A549 (cell line): ENCODE data around the gene TSPAN18. TPM values are rescaled to one million over a fixed set of nuclear protein-coding genes. Genes with fewer than 3 reads are reported as not detected.

Source experiments
- ATAC-seq, 2 experiments: fragments of 200-7000 bp in 1 of 2; fragments of >200 bp in 1 of 2; cut with Nextera tagmentation in 1 of 2; cut with Tn5 transposase in 1 of 2; 3 replicates each; pipeline versions ENCODE4 v1.8.0 to v1.9.1; 2018 to 2020; ENCODE audit warnings: mild to moderate bottlenecking in 1 of 2, moderate library complexity in 1 of 2
- CTCF ChIA-PET: fragments of 300-600 bp; sonication (Branson Sonifier 250); formaldehyde crosslinking; extraction: SDS; loops from one replicate; lab custom pipeline; 2021; ENCODE audit warnings: antibody characterized with exemption, inconsistent platforms; lab: Yijun Ruan, JAX
- POLR2A ChIA-PET: fragments of 350-600 bp; formaldehyde crosslinking; extraction: SDS; loops from one replicate; lab custom pipeline; 2021; ENCODE audit warnings: antibody characterized with exemption, inconsistent platforms; lab: Yijun Ruan, JAX
- DNase-seq, 2 experiments: peaks; one replicate each; pipeline versions ENCODE4 v3.0.0 to v3.0.0-alpha.2; 2011 to 2016; ENCODE audit warnings: low read depth in 1 of 2, low spot score in 1 of 2
- FAIRE-seq: peaks from 2 replicates; lab custom pipeline; 2011; peaks lifted over from hg19 to GRCh38; lab: Jason Lieb, UNC
- H3K27ac ChIP-seq, 2 experiments: fragments of >200 bp; sonication (Bioruptor Twin); formaldehyde crosslinking; 3 replicates each; pipeline ENCODE4 v1.5.1; 2016 to 2017
- H3K4me1 ChIP-seq: fragments of >200 bp; sonication (Bioruptor Twin); formaldehyde crosslinking; 3 replicates; pipeline ENCODE4 v1.6.1; 2016
- H3K4me2 ChIP-seq: fragments of >200 bp; sonication (Bioruptor Twin); formaldehyde crosslinking; 3 replicates; pipeline ENCODE4 v1.6.1; 2016
- H3K4me3 ChIP-seq: fragments of >200 bp; sonication (Bioruptor Twin); formaldehyde crosslinking; 3 replicates; pipeline ENCODE4 v1.5.1; 2016
- H3K9me3 ChIP-seq: fragments of >200 bp; sonication (Bioruptor Twin); formaldehyde crosslinking; 3 replicates; pipeline ENCODE4 v1.6.1; 2016
- ATOH8 ChIP-seq: fragments of 250-450 bp; sonication (Bioruptor Pico); IDR thresholded peaks from 2 replicates; pipeline ENCODE4 v1.5.0; 2020; ENCODE audit warnings: low read depth, mild to moderate bottlenecking, moderate library complexity
- BCL3 ChIP-seq: fragments of >200 bp; sonication (Bioruptor Twin); formaldehyde crosslinking; IDR thresholded peaks from 3 replicates; pipeline ENCODE4 v1.6.1; 2016
- BHLHE40 ChIP-seq: IDR thresholded peaks from 2 replicates; pipeline ENCODE4 v1.6.1; 2012; ENCODE audit warnings: low read depth, low read length, inconsistent platforms
- CBX2 ChIP-seq: fragments of 200-600 bp; sonication (generic); IDR thresholded peaks from 2 replicates; pipeline ENCODE4 v1.6.1; 2016; ENCODE audit warnings: low read depth, mild to moderate bottlenecking, borderline replicate concordance
- E2F6 ChIP-seq: IDR thresholded peaks from 2 replicates; pipeline ENCODE4 v1.6.1; 2012; ENCODE audit warnings: low read depth, borderline replicate concordance
- EHF ChIP-seq: fragments of 250-450 bp; sonication (Bioruptor Pico); IDR thresholded peaks from 2 replicates; pipeline ENCODE4 v1.5.0; 2020; ENCODE audit warnings: mild to moderate bottlenecking
- EHMT2 ChIP-seq: fragments of 200-600 bp; sonication (generic); IDR thresholded peaks from 2 replicates; pipeline ENCODE4 v1.6.1; 2016; ENCODE audit warnings: antibody characterized with exemption, low read depth, mild to moderate bottlenecking, moderate library complexity
- HOXA7 ChIP-seq: fragments of 250-450 bp; sonication (Bioruptor Pico); IDR thresholded peaks from 2 replicates; pipeline ENCODE4 v1.5.0; 2020; ENCODE audit warnings: mild to moderate bottlenecking, moderate library complexity
- HOXB5 ChIP-seq: fragments of 250-450 bp; sonication (Bioruptor Pico); IDR thresholded peaks from 2 replicates; pipeline ENCODE4 v1.5.0; 2020; ENCODE audit warnings: mild to moderate bottlenecking, moderate library complexity
- MAFK ChIP-seq: fragments of 450-650 bp; IDR thresholded peaks from 2 replicates; pipeline ENCODE4 v1.6.1; 2014; ENCODE audit not compliant: partially characterized antibody
- MAX ChIP-seq: IDR thresholded peaks from 2 replicates; pipeline ENCODE4 v1.6.1; 2012
- MAZ ChIP-seq: fragments of 150-350 bp; IDR thresholded peaks from 2 replicates; pipeline ENCODE4 v1.6.1; 2014; ENCODE audit warnings: antibody characterized with exemption, low read depth, low read length, borderline replicate concordance
- PBX3 ChIP-seq: IDR thresholded peaks from 2 replicates; pipeline ENCODE4 v1.6.1; 2012
- POLR2A ChIP-seq: IDR thresholded peaks from 2 replicates; pipeline ENCODE4 v1.6.1; 2012; ENCODE audit warnings: mild to moderate bottlenecking, low read length
- RAD21 ChIP-seq, 2 experiments: fragments of >200 bp in 1 of 2; sonication (Bioruptor Twin) in 1 of 2; formaldehyde crosslinking in 1 of 2; IDR thresholded peaks in 1 of 2; conservative IDR thresholded peaks in 1 of 2; 2 replicates in 1 of 2; 3 replicates in 1 of 2; pipeline ENCODE4 v1.6.1; 2012 to 2018; ENCODE audit warnings: inconsistent platforms in 1 of 2
- TP53 ChIP-seq: fragments of 250-450 bp; sonication (Bioruptor Pico); IDR thresholded peaks from 2 replicates; pipeline ENCODE4 v1.5.0; 2021; ENCODE audit warnings: mild to moderate bottlenecking, moderate library complexity
- USF2 ChIP-seq: fragments of 450-650 bp; IDR thresholded peaks from 2 replicates; pipeline ENCODE4 v1.6.1; 2014; ENCODE audit warnings: antibody characterized with exemption
- ZC3H11A ChIP-seq: fragments of 450-650 bp; IDR thresholded peaks from 2 replicates; pipeline ENCODE4 v1.6.1; 2014; ENCODE audit warnings: antibody characterized with exemption, mild to moderate bottlenecking
- WGBS: methylation state at CpG from one replicate; pipeline ENCODE4 v1.1.6; 2017; ENCODE audit errors: missing lambda C conversion rate; 5-methylcytosine and 5-hydroxymethylcytosine counted together
- polyA plus RNA-seq, 4 experiments: library from polyadenylated mRNA; depleted of rRNA in 3 of 4; stranded (reverse); fragments of >200 nt; fragmentation: RNase III in 1 of 4; extraction: RNeasy Plus Mini Kit Qiagen cat#74134 plus additional on column Dnase treatment in 1 of 4; gene quantifications; 2 replicates in 3 of 4; 3 replicates in 1 of 4; pipeline ENCODE4 v1.2.3, GENCODE V29; 2011 to 2017

Gene TSPAN18
- polyA plus RNA-seq, 2 of the 4 experiments (the other 2 are of a cell fraction) = 0.81 to 4.5 TPM

- no peak overlapping the region for H3K4me3 ChIP-seq
- DNase-seq = no peak
- H3K9me3 ChIP-seq = no peaks in the 10 kb centered on the region
- no peak overlapping the region for H3K4me2 ChIP-seq
- POLR2A ChIA-PET = no interaction called here
- no peak for FAIRE-seq
- CTCF ChIA-PET = interaction anchor here (1.2 to 2.4 kb wide), 3 partner anchors 40 to 192 kb away, joined by 4 to 10 read pairs (median 4); no protein-coding TSS in a partner anchor
- no peaks in the 10 kb centered on the region for H3K4me1 ChIP-seq
- 80% methylated on average over 6 of the region's 7 CpGs for WGBS
- TF ChIP-seq TP53 (CRISPR knock-in tag) (no peak), MAFK (peak; percentile 79)
- TF ChIP-seq, all 56 proteins: peak for 1
- H3K27ac ChIP-seq = no peak overlapping the region
- no peak for ATAC-seq
Measured at GRCh38 chr11:44734843-44735381, 8.2 kb downstream of the TSPAN18 start.

- POLR2A ChIA-PET = no interaction called here
- WGBS = 71% methylated on average over 2 of the region's 2 CpGs
- no peak for FAIRE-seq
- Histone ChIP-seq H3K4me1 (no peaks in the 10 kb centered on the region), H3K4me2 (no peak overlapping the region), H3K27ac (no peak overlapping the region), H3K4me3 (no peak overlapping the region), H3K9me3 (no peaks in the 10 kb centered on the region)
- no peak for DNase-seq
- TF ChIP-seq POLR2A = no peak
- no peak for TF ChIP-seq ATOH8 (CRISPR knock-in tag)
- no peak for TF ChIP-seq MAZ
- no peak for TF ChIP-seq HOXB5 (CRISPR knock-in tag)
- no peak for TF ChIP-seq CBX2
- TF ChIP-seq EHMT2 = no peak
- TF ChIP-seq ZC3H11A = no peak
- TF ChIP-seq MAX = no peak
- no peak for TF ChIP-seq HOXA7 (CRISPR knock-in tag)
- no peak for TF ChIP-seq TP53 (CRISPR knock-in tag)
- TF ChIP-seq EHF (CRISPR knock-in tag) = no peak
- no peak for TF ChIP-seq BHLHE40
- TF ChIP-seq BCL3 = no peak
- no peak for TF ChIP-seq USF2
- TF ChIP-seq PBX3 = no peak
- no peak for TF ChIP-seq E2F6
- no peak for TF ChIP-seq RAD21 (conservative IDR thresholded peaks at IDR 0.05 in 1 of 2, IDR thresholded peaks at IDR 0.05 in 1 of 2)
- CTCF ChIA-PET = interaction anchor here (0.9 to 1.8 kb wide), 5 partner anchors 10 to 174 kb away, joined by 3 to 8 read pairs (median 3); no protein-coding TSS in a partner anchor
- ATAC-seq = no peak
Measured at GRCh38 chr11:44736791-44737190, 10.0 kb downstream of the TSPAN18 start.
